Lung (tissue), 12 donors: ENCODE measurements around the gene LGR5. TPM values are rescaled to one million over a fixed set of nuclear protein-coding genes. Genes with fewer than 3 reads are reported as not detected.

Experiments
- ATAC-seq: fragments of 200-7000 bp; cut with Tn5 transposase; one replicate; pipeline ENCODE4 v1.9.1; 2020; ENCODE audit warnings: moderate number of reproducible peaks; ENCODE audit not compliant: insufficient read depth, low FRiP score
- DNase-seq, 3 donors: peaks; one replicate each; pipeline ENCODE4 v3.0.0-alpha.2; 2013 to 2017
- H3K27ac ChIP-seq, 2 donors: one replicate each; pipeline ENCODE4 v1.5.1; 2013; ENCODE audit warnings: mild to moderate bottlenecking in 2 of 2, moderate library complexity in 2 of 2, control low read depth in 1 of 2, inconsistent platforms in 1 of 2, low read depth in 1 of 2, low read length in 1 of 2
- H3K27me3 ChIP-seq, 3 donors: one replicate each; pipeline ENCODE4 v1.5.1; 2013; ENCODE audit warnings: low read length in 2 of 3; ENCODE audit not compliant: control insufficient read depth in 3 of 3, insufficient read depth in 3 of 3
- H3K36me3 ChIP-seq, 4 donors: one replicate each; pipeline ENCODE4 v1.5.1; 2013; ENCODE audit warnings: low read length in 4 of 4, mild to moderate bottlenecking in 1 of 4, moderate library complexity in 1 of 4; ENCODE audit not compliant: control insufficient read depth in 4 of 4, insufficient read depth in 4 of 4
- H3K4me1 ChIP-seq, 5 donors: one replicate each; pipeline ENCODE4 v1.5.1; 2013; ENCODE audit warnings: low read length in 5 of 5, mild to moderate bottlenecking in 2 of 5, moderate library complexity in 1 of 5; ENCODE audit not compliant: control insufficient read depth in 5 of 5, insufficient read depth in 5 of 5
- H3K4me3 ChIP-seq: one replicate; pipeline ENCODE4 v1.5.1; 2013; ENCODE audit warnings: mild to moderate bottlenecking, control low read depth, moderate library complexity
- H3K9ac ChIP-seq, 2 donors: one replicate each; pipeline ENCODE4 v1.5.1; 2013; ENCODE audit warnings: low read length in 2 of 2, control low read depth in 1 of 2; ENCODE audit not compliant: insufficient read depth in 1 of 2
- H3K9me3 ChIP-seq, 4 donors: one replicate each; pipeline ENCODE4 v1.5.1; 2013; ENCODE audit warnings: low read length in 3 of 4, mild to moderate bottlenecking in 1 of 4, moderate library complexity in 1 of 4; ENCODE audit not compliant: control insufficient read depth in 4 of 4, insufficient read depth in 3 of 4
- WGBS, 2 donors: extraction: QIAGEN DNeasy Blood & Tissue Kit; methylation state at CpG; one replicate each; pipeline ENCODE4 v1.1.7; 2013; 5-methylcytosine and 5-hydroxymethylcytosine counted together
- polyA plus RNA-seq, 2 donors: library from polyadenylated mRNA; stranded (reverse); fragments of 200-250 nt; gene quantifications; one replicate each; pipeline ENCODE4 v1.2.1, GENCODE V29; 2013
- total RNA-seq, 2 donors: library from RNA; depleted of rRNA in 1 of 2; stranded (reverse); fragments of >200 nt in 1 of 2; gene quantifications; one replicate each; pipeline ENCODE4 v1.2.1, GENCODE V29; 2014 to 2021
- TF ChIP-seq, protein P1 (sequence below): IDR thresholded peaks from 2 replicates; pipeline ENCODE4 v1.5.1; 2012; ENCODE audit warnings: mild to moderate bottlenecking; ENCODE audit errors: control extremely low read depth, extremely low read depth
- donor health status: control.
- donor health status: control.
- donor health status: Bipolar disorder and iron deficiency.
- donor health status: healthy.
- donor health status: DM: yes; HTN: yes; CAD: no.

The LGR5 gene
- total and polyA plus RNA-seq, 4 donors: 0.06 to 1.4 (median 0.21) TPM

DNA sequence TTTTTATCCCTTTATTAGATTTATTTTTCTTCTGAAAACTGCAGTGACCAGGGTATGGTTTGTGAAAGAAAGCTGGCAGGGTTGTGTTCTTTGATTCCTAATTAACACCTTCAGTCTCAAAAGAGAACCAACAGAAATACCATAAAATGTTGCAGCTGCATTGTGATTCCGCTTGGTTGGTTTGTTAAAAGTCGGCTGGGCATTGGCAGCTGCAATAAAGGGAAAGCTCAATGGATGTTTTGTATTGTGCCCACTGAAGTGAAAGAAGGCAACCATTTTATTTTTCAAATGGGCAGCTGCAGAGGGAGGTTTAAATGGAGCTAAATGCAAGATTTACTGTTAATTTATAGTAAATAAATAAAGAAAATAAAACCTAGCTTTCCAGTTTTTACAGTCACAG is 16.7 kb downstream of the LGR5 start:
- DNase-seq (no peak), ATAC-seq (no peak)
- Histone ChIP-seq H3K36me3 (no peaks in the 10 kb centered on the region), H3K9me3 (peaks cover 0 to 3% (median 0%) of the 10 kb centered on the region in 4 donors), H3K27ac (no peak overlapping the region), H3K27me3 (peaks cover 0 to 9% (median 0%) of the 10 kb centered on the region in 3 donors), H3K4me1 (no peaks in the 10 kb centered on the region), H3K4me3 (no peak overlapping the region), H3K9ac (no peak overlapping the region)
- TF ChIP-seq, protein P1, sequence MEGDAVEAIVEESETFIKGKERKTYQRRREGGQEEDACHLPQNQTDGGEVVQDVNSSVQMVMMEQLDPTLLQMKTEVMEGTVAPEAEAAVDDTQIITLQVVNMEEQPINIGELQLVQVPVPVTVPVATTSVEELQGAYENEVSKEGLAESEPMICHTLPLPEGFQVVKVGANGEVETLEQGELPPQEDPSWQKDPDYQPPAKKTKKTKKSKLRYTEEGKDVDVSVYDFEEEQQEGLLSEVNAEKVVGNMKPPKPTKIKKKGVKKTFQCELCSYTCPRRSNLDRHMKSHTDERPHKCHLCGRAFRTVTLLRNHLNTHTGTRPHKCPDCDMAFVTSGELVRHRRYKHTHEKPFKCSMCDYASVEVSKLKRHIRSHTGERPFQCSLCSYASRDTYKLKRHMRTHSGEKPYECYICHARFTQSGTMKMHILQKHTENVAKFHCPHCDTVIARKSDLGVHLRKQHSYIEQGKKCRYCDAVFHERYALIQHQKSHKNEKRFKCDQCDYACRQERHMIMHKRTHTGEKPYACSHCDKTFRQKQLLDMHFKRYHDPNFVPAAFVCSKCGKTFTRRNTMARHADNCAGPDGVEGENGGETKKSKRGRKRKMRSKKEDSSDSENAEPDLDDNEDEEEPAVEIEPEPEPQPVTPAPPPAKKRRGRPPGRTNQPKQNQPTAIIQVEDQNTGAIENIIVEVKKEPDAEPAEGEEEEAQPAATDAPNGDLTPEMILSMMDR: no peak
- 85 to 91% methylated on average over 2 of the region's 2 CpGs for WGBS, 2 donors

DNA sequence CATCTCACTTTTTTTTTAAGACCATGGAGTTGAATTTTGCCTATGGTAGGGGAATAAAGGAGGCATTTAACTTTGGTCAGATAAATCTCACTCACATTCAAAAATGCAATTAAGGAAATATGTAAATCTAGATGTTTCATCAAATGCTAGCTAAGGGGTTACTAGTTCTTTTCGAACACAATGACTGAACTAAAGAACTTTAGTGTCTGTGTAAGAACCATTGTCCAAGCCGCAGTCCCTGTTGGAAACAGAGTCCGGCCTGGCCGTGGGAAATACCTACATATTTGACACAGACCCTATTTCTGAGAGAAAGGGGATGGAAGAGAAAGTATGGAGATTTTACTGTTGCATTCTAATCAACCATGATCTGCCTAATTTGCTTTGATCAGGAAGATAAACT is 17.4 kb downstream of the LGR5 start:
- Histone ChIP-seq H3K9ac (no peak overlapping the region), H3K27me3 (peaks cover 0 to 9% (median 0%) of the 10 kb centered on the region in 3 donors), H3K36me3 (no peaks in the 10 kb centered on the region), H3K4me3 (no peak overlapping the region), H3K27ac (no peak overlapping the region), H3K4me1 (no peaks in the 10 kb centered on the region), H3K9me3 (peaks cover 0 to 2% (median 0%) of the 10 kb centered on the region in 4 donors)
- ATAC-seq (no peak), DNase-seq (no peak)
- WGBS, 2 donors: 89 to 94% methylated on average over 4 of the region's 4 CpGs
- TF ChIP-seq, protein P1: no peak

DNA sequence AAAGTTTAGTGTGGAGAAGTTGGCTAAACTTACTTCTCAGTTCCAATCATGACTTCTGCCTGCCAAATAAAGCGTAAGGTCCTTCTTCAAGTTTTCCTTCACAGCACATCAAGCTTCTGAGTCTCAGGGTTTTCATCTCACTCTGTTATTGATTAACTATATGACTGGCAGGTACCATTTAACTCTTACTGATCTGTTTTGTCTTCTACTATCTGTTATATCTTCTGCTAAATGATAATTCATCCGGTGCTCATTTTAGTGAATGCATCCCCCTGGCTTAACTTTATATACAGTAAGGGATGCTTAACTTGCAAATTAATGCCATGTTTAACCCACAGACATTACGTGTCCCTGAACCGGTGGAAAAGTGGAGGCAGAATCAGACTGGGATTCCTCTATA is 20.7 kb downstream of the LGR5 start:
- H3K36me3 ChIP-seq: no peaks in the 10 kb centered on the region
- no peak overlapping the region for H3K4me3 ChIP-seq
- H3K27ac ChIP-seq: no peak overlapping the region
- TF ChIP-seq, protein P1: no peak
- H3K27me3 ChIP-seq: peaks cover 0 to 4% (median 0%) of the 10 kb centered on the region in 3 donors
- DNase-seq: no peak
- WGBS, 2 donors: 85 to 90% methylated on average over 4 of the region's 4 CpGs
- H3K4me1 ChIP-seq: no peaks in the 10 kb centered on the region
- ATAC-seq: no peak
- no peaks in the 10 kb centered on the region for H3K9me3 ChIP-seq
- no peak overlapping the region for H3K9ac ChIP-seq
